ENCODE measurements around the gene DHODH. TPM values are rescaled to one million over a fixed set of nuclear protein-coding genes. Genes with fewer than 3 reads are reported as not detected.
A peak's percentile ranks its signal among the peaks of the same experiment; 100 is the strongest.

DHODH gene
- total RNA-seq, 1 donor from 2014 or later = 13.1 TPM

DNA sequence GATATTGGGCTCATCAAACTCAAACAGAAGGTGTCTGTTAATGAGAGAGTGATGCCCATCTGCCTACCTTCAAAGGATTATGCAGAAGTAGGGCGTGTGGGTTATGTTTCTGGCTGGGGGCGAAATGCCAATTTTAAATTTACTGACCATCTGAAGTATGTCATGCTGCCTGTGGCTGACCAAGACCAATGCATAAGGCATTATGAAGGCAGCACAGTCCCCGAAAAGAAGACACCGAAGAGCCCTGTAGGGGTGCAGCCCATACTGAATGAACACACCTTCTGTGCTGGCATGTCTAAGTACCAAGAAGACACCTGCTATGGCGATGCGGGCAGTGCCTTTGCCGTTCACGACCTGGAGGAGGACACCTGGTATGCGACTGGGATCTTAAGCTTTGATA, 51.9 kb downstream of the DHODH start:
- H3K9me3 Mint-ChIP-seq = no peaks in the 10 kb centered on the region
- peaks cover 3% of the 10 kb centered on the region for H3K27me3 Mint-ChIP-seq
- peaks cover 3% of the 10 kb centered on the region for H3K36me3 Mint-ChIP-seq
- no peak overlapping the region for H3K27ac Mint-ChIP-seq
- no peaks in the 10 kb centered on the region for H3K4me1 Mint-ChIP-seq (ENCODE audit: unreplicated experiment)
- TF ChIP-seq, protein P1, sequence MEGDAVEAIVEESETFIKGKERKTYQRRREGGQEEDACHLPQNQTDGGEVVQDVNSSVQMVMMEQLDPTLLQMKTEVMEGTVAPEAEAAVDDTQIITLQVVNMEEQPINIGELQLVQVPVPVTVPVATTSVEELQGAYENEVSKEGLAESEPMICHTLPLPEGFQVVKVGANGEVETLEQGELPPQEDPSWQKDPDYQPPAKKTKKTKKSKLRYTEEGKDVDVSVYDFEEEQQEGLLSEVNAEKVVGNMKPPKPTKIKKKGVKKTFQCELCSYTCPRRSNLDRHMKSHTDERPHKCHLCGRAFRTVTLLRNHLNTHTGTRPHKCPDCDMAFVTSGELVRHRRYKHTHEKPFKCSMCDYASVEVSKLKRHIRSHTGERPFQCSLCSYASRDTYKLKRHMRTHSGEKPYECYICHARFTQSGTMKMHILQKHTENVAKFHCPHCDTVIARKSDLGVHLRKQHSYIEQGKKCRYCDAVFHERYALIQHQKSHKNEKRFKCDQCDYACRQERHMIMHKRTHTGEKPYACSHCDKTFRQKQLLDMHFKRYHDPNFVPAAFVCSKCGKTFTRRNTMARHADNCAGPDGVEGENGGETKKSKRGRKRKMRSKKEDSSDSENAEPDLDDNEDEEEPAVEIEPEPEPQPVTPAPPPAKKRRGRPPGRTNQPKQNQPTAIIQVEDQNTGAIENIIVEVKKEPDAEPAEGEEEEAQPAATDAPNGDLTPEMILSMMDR (conservative IDR thresholded peaks at IDR 0.05) = no peak
- no peak overlapping the region for H3K4me3 Mint-ChIP-seq
- no peak for DNase-seq (ENCODE audit: extremely low spot score, unreplicated experiment)

DNA sequence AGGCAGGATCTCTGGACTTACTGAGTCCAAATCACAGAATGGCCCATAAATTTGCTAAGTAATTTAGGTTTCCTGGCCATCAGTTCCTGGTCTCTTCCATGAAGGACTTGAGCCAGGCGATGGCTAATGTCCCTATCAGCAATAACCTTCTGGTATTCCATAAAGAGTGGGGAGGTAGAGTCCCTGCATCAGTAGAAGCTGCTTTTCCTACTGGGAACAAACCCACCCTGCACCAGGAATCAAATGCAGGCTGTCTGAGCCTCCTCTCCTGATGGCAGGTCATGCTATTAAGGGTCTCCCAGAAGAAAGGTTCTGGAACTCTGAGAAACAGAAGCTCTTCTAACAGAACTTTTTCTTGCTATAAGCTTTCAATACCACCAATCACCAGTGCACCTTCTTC, 53.0 kb downstream of the DHODH start:
- Mint-ChIP-seq H3K4me3 (no peak overlapping the region), H3K27me3 (peaks cover 3% of the 10 kb centered on the region), H3K9me3 (no peaks in the 10 kb centered on the region), H3K4me1 (ENCODE audit: unreplicated experiment) (no peaks in the 10 kb centered on the region), H3K27ac (no peak overlapping the region), H3K36me3 (peaks cover 3% of the 10 kb centered on the region)
- TF ChIP-seq, protein P1 (conservative IDR thresholded peaks at IDR 0.05) = no peak
- no peak for DNase-seq (ENCODE audit: extremely low spot score, unreplicated experiment)

DNA sequence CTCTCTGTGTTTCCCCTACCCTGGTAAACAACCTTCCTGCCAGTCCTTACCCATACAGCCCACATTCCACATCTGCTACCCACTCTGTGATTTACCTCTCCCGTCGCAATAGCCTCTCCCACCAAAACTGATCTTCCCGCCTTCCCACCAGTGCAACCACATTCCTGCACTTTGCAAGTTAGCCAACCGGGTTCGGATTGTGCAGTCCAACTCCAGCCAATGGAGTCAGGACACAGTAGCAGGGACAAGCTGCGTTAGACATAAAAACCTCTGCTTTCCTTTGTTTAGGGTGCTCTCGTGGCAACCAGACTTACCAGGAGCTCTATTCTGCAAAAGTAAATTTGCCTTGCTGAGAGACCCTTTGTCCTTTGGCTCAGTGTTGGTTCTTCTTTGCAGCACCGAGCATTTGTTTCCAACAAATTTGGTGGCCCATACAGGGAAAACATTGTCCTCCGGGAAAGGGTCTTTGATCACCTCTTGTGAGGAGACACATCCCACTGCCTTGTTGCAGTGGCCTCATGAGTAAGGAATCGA, 55.9 kb downstream of the DHODH start:
- TF ChIP-seq, protein P1 (conservative IDR thresholded peaks at IDR 0.05) = no peak
- H3K9me3 Mint-ChIP-seq = no peaks in the 10 kb centered on the region
- H3K36me3 Mint-ChIP-seq = peaks cover 3% of the 10 kb centered on the region
- no peak overlapping the region for H3K27ac Mint-ChIP-seq
- H3K27me3 Mint-ChIP-seq = peaks cover 2% of the 10 kb centered on the region
- no peak overlapping the region for H3K4me3 Mint-ChIP-seq
- no peak for DNase-seq (ENCODE audit: extremely low spot score, unreplicated experiment)
- H3K4me1 Mint-ChIP-seq (ENCODE audit: unreplicated experiment) = no peaks in the 10 kb centered on the region

DNA sequence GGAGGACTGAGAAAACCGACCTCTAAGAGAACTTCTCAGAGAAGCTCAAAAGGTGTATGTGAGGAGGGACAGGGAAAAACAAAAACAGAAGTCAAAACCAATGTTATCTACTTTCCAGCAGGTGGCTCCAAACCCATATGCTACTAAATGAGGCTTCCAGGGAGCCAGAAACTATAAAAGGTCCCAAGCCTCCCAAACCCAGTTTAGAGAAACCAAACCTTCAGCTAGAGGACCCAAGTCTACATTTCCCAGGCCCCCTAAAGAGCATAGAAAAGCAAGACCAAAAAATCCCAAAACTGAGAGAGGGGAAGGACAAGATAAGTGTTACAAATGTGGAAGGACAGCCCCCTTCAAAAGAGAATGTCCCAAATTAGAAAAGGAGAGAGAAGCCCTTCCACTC, 58.2 kb downstream of the DHODH start:
- H3K4me1 Mint-ChIP-seq (ENCODE audit: unreplicated experiment) = no peaks in the 10 kb centered on the region
- TF ChIP-seq, protein P1 (conservative IDR thresholded peaks at IDR 0.05) = peak; percentile 75
- peaks cover 3% of the 10 kb centered on the region for H3K36me3 Mint-ChIP-seq
- H3K27me3 Mint-ChIP-seq = peaks cover 2% of the 10 kb centered on the region
- H3K4me3 Mint-ChIP-seq = no peak overlapping the region
- H3K27ac Mint-ChIP-seq = no peak overlapping the region
- no peaks in the 10 kb centered on the region for H3K9me3 Mint-ChIP-seq
- no peak for DNase-seq (ENCODE audit: extremely low spot score, unreplicated experiment)

DNA sequence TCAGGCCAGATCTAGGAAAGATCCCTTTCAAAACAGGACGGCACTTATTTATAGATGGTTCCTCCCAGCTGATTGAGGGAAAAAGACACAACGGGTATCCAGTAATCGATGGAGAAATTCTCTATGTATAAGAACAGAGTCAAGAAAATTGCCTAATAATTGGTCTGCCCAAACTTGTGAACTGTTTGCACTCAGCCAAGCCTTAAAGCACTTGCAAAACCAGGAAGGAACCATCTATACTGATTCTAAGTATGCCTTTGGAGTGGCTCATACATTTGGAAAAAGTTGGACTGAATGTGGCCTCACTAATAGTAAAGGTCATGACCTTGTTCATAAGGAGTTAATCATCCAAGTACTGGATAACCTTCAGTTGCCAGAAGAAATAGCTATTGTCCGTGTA, 60.4 kb downstream of the DHODH start:
- Mint-ChIP-seq H3K4me3 (no peak overlapping the region), H3K9me3 (no peaks in the 10 kb centered on the region), H3K36me3 (peaks cover 3% of the 10 kb centered on the region), H3K27ac (no peak overlapping the region), H3K4me1 (ENCODE audit: unreplicated experiment) (peaks cover 4% of the 10 kb centered on the region), H3K27me3 (peaks cover 2% of the 10 kb centered on the region)
- TF ChIP-seq, protein P1 (conservative IDR thresholded peaks at IDR 0.05) = no peak
- no peak for DNase-seq (ENCODE audit: extremely low spot score, unreplicated experiment)

All from type B pancreatic cell (in vitro differentiated cells).